Tibial artery (tissue), 4 donors: ENCODE data around the gene MGME1.
"Not testable (repeated sequence)": the region's sequence is repeated elsewhere in the genome, so short reads cannot be mapped to it uniquely, and the experiment has no call there.

ENCODE experiments used
- DNase-seq, 2 donors: peaks; one replicate each; pipeline ENCODE4 v3.0.0-alpha.2; 2019
- H3K27ac ChIP-seq, 2 donors: fragments of 200-600 bp; sonication (generic) in 1 of 2; 1 replicate in 1 of 2; 2 replicates in 1 of 2; pipeline ENCODE4 v1.5.1; 2018 to 2019; ENCODE audit warnings: mild to moderate bottlenecking in 1 of 2
- H3K27me3 ChIP-seq, 2 donors: fragments of 200-600 bp; sonication (generic) in 1 of 2; one replicate each; pipeline versions ENCODE4 v1.5.1 to v1.6.0; 2016 to 2019
- H3K36me3 ChIP-seq, 3 donors: fragments of 200-600 bp; sonication (generic) in 2 of 3; one replicate each; pipeline ENCODE4 v1.5.1; 2016 to 2019; ENCODE audit warnings: mild to moderate bottlenecking in 2 of 3
- H3K4me1 ChIP-seq, 4 donors: fragments of 200-600 bp; sonication (generic) in 2 of 4; 1 replicate in 3 of 4; 2 replicates in 1 of 4; pipeline ENCODE4 v1.5.1; 2016 to 2019
- H3K4me3 ChIP-seq, 2 donors: fragments of 200-600 bp; sonication (generic) in 1 of 2; 1 replicate in 1 of 2; 2 replicates in 1 of 2; pipeline ENCODE4 v1.5.1; 2018 to 2019; ENCODE audit warnings: mild to moderate bottlenecking in 2 of 2
- H3K9me3 ChIP-seq, 3 donors: fragments of 200-600 bp; sonication (generic) in 1 of 3; one replicate each; pipeline ENCODE4 v1.5.1; 2016 to 2019
- intact Hi-C: fragments of 100-400 bp; cut with DNase I; formaldehyde crosslinking; loops from one replicate; pipeline ENCODE4 v1.15.0; 2023; ENCODE audit warnings: low total_unique reads
- TF ChIP-seq, protein P1 (sequence below), 2 experiments: fragments of 200-600 bp in 1 of 2; fragments of 450-650 bp in 1 of 2; IDR thresholded peaks; one replicate each; pipeline ENCODE4 v1.5.1; 2017 to 2019; ENCODE audit warnings: antibody characterized with exemption in 2 of 2, mild to moderate bottlenecking in 1 of 2, moderate library complexity in 1 of 2

Gene MGME1

DNA sequence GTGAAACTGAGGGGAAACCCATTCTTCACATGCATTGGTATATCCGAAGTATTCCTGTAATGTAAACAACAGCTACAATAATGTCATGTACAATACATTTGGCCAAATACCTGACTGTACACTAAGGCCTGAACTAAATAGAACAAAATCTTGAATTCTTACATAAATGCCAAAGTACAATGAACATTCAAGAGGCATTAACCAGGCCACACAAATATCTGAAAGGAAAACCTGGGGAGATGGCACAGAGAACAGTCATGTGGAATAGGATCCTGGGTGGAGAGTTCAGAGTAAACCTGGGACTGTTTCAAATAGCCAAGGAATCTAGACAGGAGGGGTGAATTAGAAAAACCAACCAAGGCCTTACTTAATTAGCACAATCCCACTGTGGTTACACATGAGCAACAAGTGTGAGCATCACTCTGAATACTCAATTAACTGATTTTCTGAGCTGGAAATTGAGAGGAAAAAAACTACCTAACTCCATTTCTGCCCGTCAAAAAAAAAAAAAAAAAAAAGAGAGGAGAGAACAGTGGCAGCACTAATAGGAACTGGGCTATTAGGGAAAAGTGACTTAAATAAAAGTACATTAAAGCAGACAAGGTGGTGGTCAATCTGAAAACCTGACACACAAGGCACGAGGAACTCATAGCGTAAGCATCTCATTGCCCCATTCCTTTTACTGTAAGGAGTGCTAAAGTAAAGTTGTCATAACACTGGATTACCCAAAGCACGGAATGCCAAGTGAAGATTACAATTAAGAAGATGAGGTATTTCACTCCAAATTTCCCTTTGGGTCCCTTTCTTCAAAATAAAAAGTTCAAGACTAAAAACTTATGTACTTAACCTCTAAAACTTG lies 11.1 kb upstream of the MGME1 start:
- intact Hi-C loops, result no loop called here
- Histone ChIP-seq H3K4me1 (peaks cover 0 to 54% (median 30%) of the 10 kb centered on the region in 4 donors), H3K9me3 (no peaks in the 10 kb centered on the region), H3K36me3 (peaks cover 22 to 37% (median 32%) of the 10 kb centered on the region in 3 donors), H3K4me3 (no peak overlapping the region), H3K27ac (peak overlapping the region; percentile 2 to 40), H3K27me3 (no peaks in the 10 kb centered on the region)
- TF ChIP-seq, protein P1, sequence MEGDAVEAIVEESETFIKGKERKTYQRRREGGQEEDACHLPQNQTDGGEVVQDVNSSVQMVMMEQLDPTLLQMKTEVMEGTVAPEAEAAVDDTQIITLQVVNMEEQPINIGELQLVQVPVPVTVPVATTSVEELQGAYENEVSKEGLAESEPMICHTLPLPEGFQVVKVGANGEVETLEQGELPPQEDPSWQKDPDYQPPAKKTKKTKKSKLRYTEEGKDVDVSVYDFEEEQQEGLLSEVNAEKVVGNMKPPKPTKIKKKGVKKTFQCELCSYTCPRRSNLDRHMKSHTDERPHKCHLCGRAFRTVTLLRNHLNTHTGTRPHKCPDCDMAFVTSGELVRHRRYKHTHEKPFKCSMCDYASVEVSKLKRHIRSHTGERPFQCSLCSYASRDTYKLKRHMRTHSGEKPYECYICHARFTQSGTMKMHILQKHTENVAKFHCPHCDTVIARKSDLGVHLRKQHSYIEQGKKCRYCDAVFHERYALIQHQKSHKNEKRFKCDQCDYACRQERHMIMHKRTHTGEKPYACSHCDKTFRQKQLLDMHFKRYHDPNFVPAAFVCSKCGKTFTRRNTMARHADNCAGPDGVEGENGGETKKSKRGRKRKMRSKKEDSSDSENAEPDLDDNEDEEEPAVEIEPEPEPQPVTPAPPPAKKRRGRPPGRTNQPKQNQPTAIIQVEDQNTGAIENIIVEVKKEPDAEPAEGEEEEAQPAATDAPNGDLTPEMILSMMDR (IDR thresholded peaks at IDR 0.05), result no peak
- DNase-seq, result no peak

DNA sequence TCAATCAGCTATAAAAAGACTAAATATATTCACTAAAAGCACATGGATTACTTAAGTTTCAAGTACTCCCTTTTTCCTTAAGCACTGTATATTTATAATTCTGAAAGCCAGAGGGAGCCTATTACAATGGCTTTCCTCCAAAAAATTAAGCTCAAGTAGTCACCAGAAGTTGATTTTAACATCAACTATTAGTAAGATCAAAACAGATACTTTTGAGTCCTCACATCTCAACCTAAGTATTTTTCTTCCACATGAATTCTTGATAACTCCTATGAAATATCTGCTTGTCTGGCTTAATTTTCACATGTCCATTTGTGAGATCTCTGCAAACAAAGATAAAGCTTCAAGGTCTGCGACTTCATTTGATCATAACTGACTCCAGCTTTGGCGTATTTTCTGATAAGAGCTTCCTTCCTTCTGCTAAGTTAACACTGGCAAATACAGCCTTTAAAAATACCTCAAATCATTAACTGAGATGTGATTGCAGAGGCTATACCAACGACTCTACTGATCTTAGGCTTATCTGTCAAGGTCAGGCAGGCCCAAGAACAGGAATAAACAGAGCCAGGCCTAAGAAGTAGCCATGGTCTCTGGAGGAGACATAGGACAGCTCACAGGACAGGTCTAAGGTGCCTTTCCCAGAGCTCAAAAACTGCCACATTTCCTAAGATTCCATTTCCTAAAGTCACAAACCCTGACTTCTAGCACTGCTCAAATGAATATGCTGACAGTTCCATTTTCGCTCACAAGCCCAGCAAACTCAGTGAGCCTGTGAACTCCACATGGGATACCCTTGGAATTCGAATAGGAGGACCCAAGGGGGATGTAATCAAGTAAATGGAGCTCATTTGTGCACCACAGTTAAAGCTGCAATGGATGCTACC lies 10.2 kb upstream of the MGME1 start:
- Histone ChIP-seq H3K27ac (peak overlapping the region; percentile 2 to 40), H3K9me3 (no peaks in the 10 kb centered on the region), H3K27me3 (no peaks in the 10 kb centered on the region), H3K36me3 (peaks cover 13 to 31% (median 23%) of the 10 kb centered on the region in 3 donors), H3K4me3 (no peak overlapping the region), H3K4me1 (peaks cover 0 to 63% (median 30%) of the 10 kb centered on the region in 4 donors)
- intact Hi-C loops, result no loop called here
- DNase-seq, result no peak
- TF ChIP-seq, protein P1 (IDR thresholded peaks at IDR 0.05), result peak in 1 of 2 experiments; percentile 20

DNA sequence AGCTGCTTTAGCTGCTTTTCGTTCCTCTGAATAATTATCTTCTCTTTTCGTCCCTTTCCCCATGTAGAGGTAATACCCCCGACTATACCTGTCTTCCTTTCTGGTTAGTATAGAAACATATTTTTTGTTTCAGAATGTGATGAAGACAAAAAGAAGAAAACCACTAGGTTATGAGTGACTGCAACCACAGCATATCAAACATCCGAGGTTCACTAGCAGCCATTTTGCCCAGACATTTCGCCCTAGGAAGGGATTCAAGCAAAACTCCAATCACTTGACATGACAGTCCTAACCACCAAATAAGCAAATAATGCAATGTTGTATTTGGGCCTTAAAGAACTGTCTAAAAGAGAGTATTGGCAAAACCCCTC lies 9.6 kb upstream of the MGME1 start:
- H3K4me3 ChIP-seq, result no peak overlapping the region
- no peak for DNase-seq
- peak overlapping the region in 1 of 2 donors; percentile 40 for H3K27ac ChIP-seq
- H3K9me3 ChIP-seq, result no peaks in the 10 kb centered on the region
- intact Hi-C loops, result no loop called here
- H3K4me1 ChIP-seq, result peaks cover 0 to 69% (median 30%) of the 10 kb centered on the region in 4 donors
- TF ChIP-seq, protein P1 (IDR thresholded peaks at IDR 0.05), result no peak
- H3K36me3 ChIP-seq, result peaks cover 7 to 26% (median 17%) of the 10 kb centered on the region in 3 donors
- H3K27me3 ChIP-seq, result no peaks in the 10 kb centered on the region

DNA sequence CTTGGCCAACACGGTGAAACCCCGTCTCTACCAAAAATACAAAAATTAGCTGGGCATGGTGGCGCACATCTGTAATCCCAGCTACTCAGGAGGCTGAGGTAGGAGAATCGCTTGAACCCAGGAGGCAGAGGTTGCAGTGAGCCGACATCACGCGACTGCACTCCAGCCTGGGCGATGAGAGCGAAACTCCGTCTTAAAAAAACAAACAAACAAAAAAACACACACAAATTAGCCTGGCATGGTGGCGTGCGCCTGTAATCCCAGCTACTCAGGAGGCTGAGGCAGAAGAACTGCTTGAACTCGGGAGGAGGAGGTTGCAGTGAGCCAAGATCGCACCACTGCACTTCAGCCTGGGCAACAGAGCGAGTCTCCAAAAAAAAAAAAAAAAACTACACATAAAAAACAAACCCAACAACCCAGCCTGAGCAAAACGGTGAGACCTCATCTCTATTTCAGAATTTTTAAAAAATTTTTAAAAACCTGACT lies 8.4 kb upstream of the MGME1 start:
- DNase-seq, H3K9me3 ChIP-seq, H3K27me3 ChIP-seq, intact Hi-C loops: not testable (repeated sequence)
- Histone ChIP-seq H3K4me3 (peak overlapping the region; percentile 10 to 23), H3K27ac (peak overlapping the region; percentile 49 to 57), H3K36me3 (peaks cover 0 to 14% (median 5%) of the 10 kb centered on the region in 3 donors), H3K4me1 (peaks cover 0 to 81% (median 37%) of the 10 kb centered on the region in 4 donors)

DNA sequence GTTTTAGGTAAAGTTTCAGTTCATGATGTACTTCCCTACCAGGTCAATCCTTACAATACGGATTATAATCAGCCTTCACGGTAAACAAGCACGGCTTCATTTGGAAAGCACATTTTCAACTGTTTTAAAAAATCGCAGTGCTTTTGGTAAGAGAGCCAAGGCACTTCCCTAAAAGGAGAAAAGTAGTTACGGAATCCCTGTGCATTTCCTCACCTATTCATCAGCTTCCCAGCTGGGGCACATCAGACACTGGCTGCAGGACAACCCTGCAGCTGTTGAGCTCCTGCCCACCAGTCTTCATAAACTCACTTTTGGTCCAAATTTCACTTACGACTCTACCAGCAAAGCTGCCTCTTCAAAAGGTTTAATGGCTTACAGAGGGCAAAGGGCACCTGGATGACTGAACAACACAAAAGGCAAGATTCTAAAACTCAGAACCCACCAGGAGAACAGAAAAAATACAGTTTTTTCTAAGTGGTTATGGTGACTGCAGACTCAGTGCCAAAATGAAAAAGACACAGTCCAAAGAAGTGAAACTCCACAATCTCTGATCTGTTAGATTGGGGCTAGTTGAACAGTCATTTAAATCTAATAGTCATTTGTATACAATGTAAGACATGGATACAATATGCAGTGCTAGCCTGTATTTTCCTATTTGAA lies 7.8 kb upstream of the MGME1 start:
- Histone ChIP-seq H3K4me1 (peaks cover 0 to 87% (median 42%) of the 10 kb centered on the region in 4 donors), H3K27me3 (no peaks in the 10 kb centered on the region), H3K4me3 (peak overlapping the region; percentile 10 to 23), H3K9me3 (no peaks in the 10 kb centered on the region), H3K27ac (peak overlapping the region; percentile 49 to 57), H3K36me3 (peaks cover 0 to 8% (median 0%) of the 10 kb centered on the region in 3 donors)
- TF ChIP-seq, protein P1 (IDR thresholded peaks at IDR 0.05), result no peak
- intact Hi-C loops, result no loop called here
- no peak for DNase-seq
